ENCODE measurements around the gene KCNMA1. TPM values are rescaled to one million over a fixed set of nuclear protein-coding genes. Genes with fewer than 3 reads are reported as not detected.

KCNMA1 gene
- total RNA-seq, 1 donor from 2014 or later: 2.0 TPM

GRCh38 chr10:77408259-77408658, 229.3 kb downstream of the KCNMA1 start:
- intact Hi-C loops (cut with DNase I): no loop called here
- no peak for ATAC-seq (ENCODE audit: poor library complexity)
- no peak for DNase-seq

- DNase-seq (no peak), ATAC-seq (ENCODE audit: poor library complexity) (no peak)
- intact Hi-C loops (cut with DNase I): no loop called here
Observed at GRCh38 chr10:77406764-77407430, 230.7 kb downstream of the KCNMA1 start.

- intact Hi-C loops (cut with DNase I): no loop called here
- ATAC-seq (ENCODE audit: poor library complexity) (peak; percentile 52), DNase-seq (no peak)
Observed at GRCh38 chr10:77405771-77406241, 231.8 kb downstream of the KCNMA1 start.

GRCh38 chr10:77404810-77405209, 232.8 kb downstream of the KCNMA1 start:
- no peak for ATAC-seq (ENCODE audit: poor library complexity)
- intact Hi-C loops (cut with DNase I): no loop called here
- DNase-seq: no peak

- intact Hi-C loops (cut with DNase I): no loop called here
- DNase-seq (no peak), ATAC-seq (ENCODE audit: poor library complexity) (no peak)
Observed at GRCh38 chr10:77403761-77404160, 233.8 kb downstream of the KCNMA1 start.

GRCh38 chr10:77401683-77402082, 235.9 kb downstream of the KCNMA1 start:
- intact Hi-C loops (cut with DNase I): no loop called here
- no peak for ATAC-seq (ENCODE audit: poor library complexity)

GRCh38 chr10:77400033-77400432, 237.6 kb downstream of the KCNMA1 start:
- DNase-seq (no peak), ATAC-seq (ENCODE audit: poor library complexity) (no peak)
- intact Hi-C loops (cut with DNase I): no loop called here

More at GRCh38 chr10:77401683-77402082, 235.9 kb downstream of the KCNMA1 start:
- no peak for DNase-seq

GRCh38 chr10:77398986-77399755, 238.4 kb downstream of the KCNMA1 start:
- DNase-seq: no peak
- no peak for ATAC-seq (ENCODE audit: poor library complexity)
- intact Hi-C loops (cut with DNase I): no loop called here

GRCh38 chr10:77398558-77398957, 239.1 kb downstream of the KCNMA1 start:
- intact Hi-C loops (cut with DNase I): no loop called here
- no peak for ATAC-seq (ENCODE audit: poor library complexity)

GRCh38 chr10:77397103-77397502, 240.5 kb downstream of the KCNMA1 start:
- ATAC-seq (ENCODE audit: poor library complexity) (no peak), DNase-seq (no peak)
- intact Hi-C loops (cut with DNase I): no loop called here

More at GRCh38 chr10:77398558-77398957, 239.1 kb downstream of the KCNMA1 start:
- no peak for DNase-seq

GRCh38 chr10:77396290-77396689, 241.3 kb downstream of the KCNMA1 start:
- intact Hi-C loops (cut with DNase I): no loop called here
- ATAC-seq (ENCODE audit: poor library complexity) (no peak), DNase-seq (no peak)

GRCh38 chr10:77393821-77394501, 243.6 kb downstream of the KCNMA1 start:
- intact Hi-C loops (cut with DNase I): no loop called here

GRCh38 chr10:77393411-77393810, 244.2 kb downstream of the KCNMA1 start:
- intact Hi-C loops (cut with DNase I): no loop called here
- DNase-seq (no peak), ATAC-seq (ENCODE audit: poor library complexity) (no peak)

More at GRCh38 chr10:77393821-77394501, 243.6 kb downstream of the KCNMA1 start:
- ATAC-seq (ENCODE audit: poor library complexity) (no peak), DNase-seq (no peak)

GRCh38 chr10:77392851-77393250, 244.8 kb downstream of the KCNMA1 start:
- ATAC-seq (ENCODE audit: poor library complexity): no peak
- intact Hi-C loops (cut with DNase I): no loop called here
- no peak for DNase-seq

- ATAC-seq (ENCODE audit: poor library complexity) (peak; percentile 26), DNase-seq (no peak)
- intact Hi-C loops (cut with DNase I): no loop called here
Observed at GRCh38 chr10:77392236-77392721, 245.3 kb downstream of the KCNMA1 start.

- peak; percentile 83 for ATAC-seq (ENCODE audit: poor library complexity)
- DNase-seq: peak; percentile 51
- intact Hi-C loops (cut with DNase I): no loop called here
Observed at GRCh38 chr10:77391605-77392235, 245.9 kb downstream of the KCNMA1 start.

- intact Hi-C loops (cut with DNase I): no loop called here
- DNase-seq: no peak
Observed at GRCh38 chr10:77390481-77390891, 247.1 kb downstream of the KCNMA1 start.

GRCh38 chr10:77388571-77389100, 249.0 kb downstream of the KCNMA1 start:
- ATAC-seq (ENCODE audit: poor library complexity) (no peak), DNase-seq (no peak)
- intact Hi-C loops (cut with DNase I): loop anchor here (5.0 kb wide), 1 partner anchor 254 kb away; no protein-coding TSS in a partner anchor

More at GRCh38 chr10:77390481-77390891, 247.1 kb downstream of the KCNMA1 start:
- peak; percentile 72 for ATAC-seq (ENCODE audit: poor library complexity)
